Retina (tissue), 1 donor: ENCODE results near the gene SDK2.
A peak's percentile ranks its signal among the peaks of the same experiment; 100 is the strongest.

Experiments used
- DNase-seq: peaks from one replicate; pipeline ENCODE4 v3.0.0-alpha.2; 2016

SDK2 gene

DNA sequence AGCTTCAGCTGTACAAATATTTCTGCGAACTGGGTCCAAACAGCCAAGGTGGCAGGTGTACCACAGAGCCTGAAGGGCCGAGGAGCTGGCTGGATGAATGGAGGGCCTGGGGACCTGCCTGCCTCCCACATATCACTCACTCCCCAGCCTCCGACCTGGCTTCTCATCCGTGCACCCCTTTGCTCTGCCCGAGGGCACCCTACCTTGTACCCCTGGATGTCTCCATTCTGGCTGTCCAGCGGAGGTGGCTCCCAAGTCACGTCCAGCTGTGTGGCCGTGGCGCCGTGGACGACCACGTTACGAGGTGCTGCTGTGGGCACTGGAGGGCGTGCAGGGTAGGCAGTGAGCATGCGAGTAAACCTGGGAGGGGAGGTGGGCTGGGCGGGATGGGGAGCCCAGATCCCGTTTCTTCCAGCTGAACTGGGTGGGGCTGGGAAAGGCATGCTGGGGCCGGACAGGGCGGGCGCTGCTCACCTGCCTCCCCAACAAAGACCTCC is 265.2 kb downstream of the SDK2 start:
- DNase-seq = no peak

GRCh38 chr17:73376636-73377035 is 267.6 kb downstream of the SDK2 start:
- no peak for DNase-seq

DNA sequence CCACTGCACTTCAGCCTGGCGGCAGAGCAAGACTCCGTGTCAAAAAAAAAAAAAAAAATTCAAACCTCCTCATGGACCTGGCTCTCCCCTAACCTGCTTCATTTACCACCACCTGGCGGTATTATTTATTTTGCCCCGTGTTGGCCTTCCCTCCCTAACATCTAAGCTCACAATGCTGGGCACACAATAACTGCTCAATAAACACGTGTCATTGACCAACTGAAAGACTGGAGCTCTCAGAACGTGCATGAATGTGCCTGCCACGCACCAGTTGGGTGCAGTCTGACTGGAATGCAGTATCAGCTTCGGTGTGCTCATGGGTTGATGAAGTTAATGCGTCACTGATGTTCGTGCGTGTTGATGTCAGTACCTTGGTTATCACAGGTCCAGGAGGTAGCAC is 268.1 kb downstream of the SDK2 start:
- DNase-seq = no peak

GRCh38 chr17:73371836-73372235 is 272.4 kb downstream of the SDK2 start:
- no peak for DNase-seq

GRCh38 chr17:73371285-73371684 is 273.0 kb downstream of the SDK2 start:
- DNase-seq = no peak

GRCh38 chr17:73369817-73370490 is 274.3 kb downstream of the SDK2 start:
- peak; percentile 93 for DNase-seq

DNA sequence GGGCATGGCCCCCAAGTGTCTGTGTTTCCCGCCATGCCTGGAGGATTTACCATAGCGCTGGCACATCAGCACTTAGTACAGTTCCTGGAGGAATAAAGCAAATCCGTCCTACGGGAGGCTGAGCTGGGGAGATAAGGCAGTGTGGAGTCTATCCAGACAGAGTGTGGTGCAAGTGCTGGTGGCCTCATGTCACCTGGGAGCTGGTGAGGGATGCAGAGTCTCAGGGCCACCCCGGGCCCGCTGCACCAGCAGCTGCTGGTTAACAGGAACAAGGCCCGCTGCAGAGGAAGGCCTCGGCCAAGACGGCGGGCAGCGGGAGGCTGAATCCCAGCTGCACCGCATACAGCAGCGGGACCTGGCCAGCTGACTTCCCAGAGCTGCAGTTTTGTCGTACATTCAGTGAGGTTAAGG is 275.1 kb downstream of the SDK2 start:
- DNase-seq = peak; percentile 53

- no peak for DNase-seq
Observed at GRCh38 chr17:73368085-73368631, 276.1 kb downstream of the SDK2 start.

DNA sequence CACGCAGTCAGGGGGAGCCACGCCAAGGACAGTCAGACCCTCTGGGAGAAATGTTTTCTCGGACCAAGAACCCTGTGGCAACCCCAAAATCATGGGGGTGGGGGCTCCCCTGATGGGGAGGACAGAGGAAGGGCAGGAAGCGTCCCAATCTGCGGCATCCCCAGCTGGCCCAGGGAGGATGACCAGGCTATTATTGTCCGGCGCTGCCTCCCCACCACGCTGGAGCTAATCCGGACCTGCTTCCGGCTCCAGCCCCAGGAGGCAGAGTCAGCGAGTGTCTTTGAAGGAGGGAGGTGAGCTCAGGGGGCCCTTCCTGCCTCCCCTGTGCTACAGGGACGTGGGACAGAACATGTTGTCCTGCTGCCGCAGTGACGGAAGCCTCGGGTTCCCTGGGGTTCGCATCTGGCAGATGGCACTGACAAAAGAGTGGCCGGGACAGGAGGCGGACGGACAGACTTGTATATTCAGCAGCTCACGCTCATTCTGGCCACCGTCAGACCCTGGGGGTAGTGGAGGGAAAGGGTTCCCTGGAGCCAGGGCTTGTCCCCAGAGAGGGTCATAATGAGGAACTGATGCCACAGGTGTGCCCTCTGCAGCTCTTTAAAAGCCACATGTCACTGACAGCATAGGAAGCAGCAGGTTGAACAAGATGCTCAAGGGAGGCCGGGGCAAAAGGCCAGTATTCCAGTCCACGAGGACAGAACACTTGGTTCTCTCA is 278.2 kb downstream of the SDK2 start:
- peak; percentile 55 for DNase-seq

DNA sequence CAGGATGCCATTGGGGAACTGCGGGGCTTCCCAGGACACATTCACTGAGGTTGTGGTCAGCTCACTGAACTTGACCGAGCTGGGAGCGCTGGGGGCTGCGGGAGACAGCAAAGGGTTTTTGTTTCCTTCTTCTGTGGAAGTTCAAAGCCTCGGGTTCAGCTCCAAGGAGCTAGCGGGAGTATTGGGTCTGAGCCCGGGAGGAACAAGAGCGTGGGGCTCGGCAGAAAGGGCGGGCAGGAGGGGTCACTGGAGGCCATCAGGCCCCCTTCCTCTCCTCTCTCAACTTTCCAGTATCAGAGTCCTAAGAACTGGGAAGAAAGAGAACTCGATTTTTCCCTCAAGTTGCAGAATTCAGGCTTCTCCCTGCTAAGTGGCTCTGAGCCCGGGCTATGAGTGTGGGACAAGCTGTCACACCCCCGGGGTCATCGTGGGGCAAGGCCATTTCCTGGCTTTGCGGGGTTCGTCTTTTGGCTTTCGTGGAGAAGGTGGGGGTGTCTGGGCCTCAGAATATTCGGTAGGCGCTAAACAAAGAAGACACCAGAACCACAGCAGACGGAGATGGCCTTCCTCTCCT is 278.9 kb downstream of the SDK2 start:
- DNase-seq = no peak

DNA sequence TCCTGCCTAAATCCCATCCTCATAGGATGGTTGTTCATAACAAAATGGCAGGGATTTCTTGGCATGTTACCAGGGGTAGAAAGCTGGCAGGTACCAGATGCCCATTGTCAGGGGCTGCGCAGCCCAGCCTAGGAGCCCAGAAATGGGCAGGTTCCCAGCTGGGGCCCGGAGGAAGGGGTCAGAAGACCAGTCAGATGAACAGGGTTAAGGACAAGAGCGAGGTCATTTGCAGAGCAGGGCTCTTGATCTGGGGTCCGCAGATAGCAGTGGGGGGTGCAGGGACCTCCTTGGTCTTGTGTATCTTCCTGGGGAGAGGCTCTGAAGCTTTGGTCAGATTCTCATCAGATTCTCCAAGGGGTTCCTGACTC is 280.1 kb downstream of the SDK2 start:
- no peak for DNase-seq

DNA sequence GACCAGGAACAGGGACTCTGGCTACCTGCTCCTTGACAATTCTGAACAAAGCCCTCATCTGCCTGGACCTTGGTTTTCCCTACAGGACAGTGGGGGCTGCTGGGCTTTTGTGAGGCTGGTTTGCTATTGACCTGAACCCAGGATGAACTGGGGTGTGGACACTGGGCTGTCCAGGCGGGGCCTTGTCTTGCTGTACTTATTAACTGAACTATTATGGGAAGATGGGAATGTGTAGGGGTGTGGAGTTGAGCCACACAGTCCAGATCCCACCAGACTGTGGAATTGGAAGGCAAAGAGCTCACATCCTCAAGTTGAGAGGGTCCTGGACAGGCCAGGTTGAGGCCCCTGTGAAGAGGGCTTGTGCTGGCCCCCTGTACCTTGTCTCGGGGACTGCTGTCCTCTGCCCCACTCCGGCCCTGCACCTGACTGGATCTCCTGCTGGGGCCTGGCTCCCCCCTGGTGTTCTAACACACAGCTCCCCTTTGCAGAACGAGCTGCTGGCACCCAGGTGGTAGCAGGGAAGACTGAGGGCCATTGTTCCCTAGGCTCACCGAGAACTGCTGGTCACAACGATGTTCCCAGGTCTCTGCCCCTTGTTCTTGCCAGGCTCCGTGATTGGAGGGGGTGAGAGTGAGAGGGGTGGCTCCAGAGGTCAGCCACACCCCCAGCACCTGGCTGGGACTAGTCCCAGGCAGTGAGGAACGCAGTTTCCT is 280.6 kb downstream of the SDK2 start:
- DNase-seq = no peak

- DNase-seq = no peak
Observed at GRCh38 chr17:73362697-73363096, 281.5 kb downstream of the SDK2 start.

- peak; percentile 66 for DNase-seq
Observed at GRCh38 chr17:73360961-73361761, 283.1 kb downstream of the SDK2 start.

- no peak for DNase-seq
Observed at GRCh38 chr17:73359987-73360410, 284.2 kb downstream of the SDK2 start.

- DNase-seq = no peak
Observed at GRCh38 chr17:73359352-73359751, 284.9 kb downstream of the SDK2 start.

GRCh38 chr17:73358668-73359067 is 285.6 kb downstream of the SDK2 start:
- no peak for DNase-seq

DNA sequence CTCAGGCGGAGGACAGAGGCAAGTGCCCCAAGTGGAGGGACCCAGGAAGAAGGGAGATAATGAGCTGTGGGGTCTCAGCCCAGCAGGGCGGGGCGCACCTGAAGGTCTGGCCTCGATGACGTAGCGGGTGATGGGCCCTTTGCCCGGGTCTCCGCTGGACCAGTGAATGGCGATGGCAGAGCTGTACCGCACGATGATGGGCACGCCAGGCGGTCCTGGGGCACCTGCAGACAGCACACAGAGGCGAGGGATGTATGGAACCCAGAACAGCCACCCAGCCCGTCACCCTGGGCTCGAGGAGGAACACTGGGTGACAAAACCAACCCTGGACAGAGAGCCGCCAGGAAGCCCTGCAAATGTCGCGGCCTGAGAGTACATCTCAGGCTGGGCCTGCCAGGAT is 286.3 kb downstream of the SDK2 start:
- no peak for DNase-seq

DNA sequence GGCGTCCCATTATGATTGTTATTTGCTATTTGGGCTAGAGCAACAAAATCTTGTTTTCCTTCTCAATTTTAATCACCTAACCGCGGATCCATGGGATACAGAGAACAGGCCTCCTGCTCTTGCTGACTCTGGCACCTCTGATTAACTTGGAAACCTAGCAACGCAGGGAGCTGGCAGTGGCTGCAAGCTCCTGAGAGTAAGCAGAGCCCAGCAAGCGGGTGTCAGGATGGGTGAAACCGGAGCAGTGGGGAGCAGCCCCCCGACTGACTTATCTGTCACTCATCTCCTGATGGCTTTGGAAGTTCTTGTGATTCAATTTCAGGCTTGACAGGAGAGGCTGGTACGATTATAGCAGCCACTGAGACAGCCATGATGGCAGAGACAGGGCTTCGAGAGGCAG is 286.9 kb downstream of the SDK2 start:
- DNase-seq = no peak

DNA sequence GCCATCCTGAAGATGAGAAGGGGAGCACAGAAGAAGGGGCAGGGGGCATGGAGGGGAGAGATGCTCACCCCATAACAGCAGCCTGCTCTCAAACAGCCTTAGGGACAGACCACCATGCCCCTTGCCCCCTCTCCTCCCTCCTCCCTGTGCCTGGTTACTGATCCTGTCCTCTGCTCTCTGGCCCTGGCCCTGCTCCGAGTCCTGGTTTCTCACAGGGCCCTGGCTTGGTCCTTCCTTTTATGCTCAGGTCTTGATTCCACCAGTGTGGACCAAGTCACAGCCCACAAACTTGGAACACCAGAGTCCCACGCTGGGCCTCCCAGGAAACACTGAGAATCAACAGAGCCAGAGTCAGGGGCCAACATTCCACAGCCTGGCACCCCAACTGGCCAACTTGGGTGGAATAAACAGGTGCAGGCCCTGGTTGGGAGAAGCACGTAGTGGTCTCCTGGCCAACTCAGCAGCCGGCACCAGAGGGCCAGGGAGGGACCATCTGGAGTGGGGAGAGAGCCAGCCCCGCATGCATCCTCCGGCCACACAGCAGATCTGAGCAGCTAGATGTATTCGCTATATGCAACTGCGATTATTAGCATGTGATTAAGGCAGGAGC is 287.6 kb downstream of the SDK2 start:
- DNase-seq = no peak

- DNase-seq = no peak
Observed at GRCh38 chr17:73354423-73355284, 289.6 kb downstream of the SDK2 start.
